ENCODE measurements around the gene ACIN1. TPM values are rescaled to one million over a fixed set of nuclear protein-coding genes. Genes with fewer than 3 reads are reported as not detected.

The ACIN1 gene, protein sequence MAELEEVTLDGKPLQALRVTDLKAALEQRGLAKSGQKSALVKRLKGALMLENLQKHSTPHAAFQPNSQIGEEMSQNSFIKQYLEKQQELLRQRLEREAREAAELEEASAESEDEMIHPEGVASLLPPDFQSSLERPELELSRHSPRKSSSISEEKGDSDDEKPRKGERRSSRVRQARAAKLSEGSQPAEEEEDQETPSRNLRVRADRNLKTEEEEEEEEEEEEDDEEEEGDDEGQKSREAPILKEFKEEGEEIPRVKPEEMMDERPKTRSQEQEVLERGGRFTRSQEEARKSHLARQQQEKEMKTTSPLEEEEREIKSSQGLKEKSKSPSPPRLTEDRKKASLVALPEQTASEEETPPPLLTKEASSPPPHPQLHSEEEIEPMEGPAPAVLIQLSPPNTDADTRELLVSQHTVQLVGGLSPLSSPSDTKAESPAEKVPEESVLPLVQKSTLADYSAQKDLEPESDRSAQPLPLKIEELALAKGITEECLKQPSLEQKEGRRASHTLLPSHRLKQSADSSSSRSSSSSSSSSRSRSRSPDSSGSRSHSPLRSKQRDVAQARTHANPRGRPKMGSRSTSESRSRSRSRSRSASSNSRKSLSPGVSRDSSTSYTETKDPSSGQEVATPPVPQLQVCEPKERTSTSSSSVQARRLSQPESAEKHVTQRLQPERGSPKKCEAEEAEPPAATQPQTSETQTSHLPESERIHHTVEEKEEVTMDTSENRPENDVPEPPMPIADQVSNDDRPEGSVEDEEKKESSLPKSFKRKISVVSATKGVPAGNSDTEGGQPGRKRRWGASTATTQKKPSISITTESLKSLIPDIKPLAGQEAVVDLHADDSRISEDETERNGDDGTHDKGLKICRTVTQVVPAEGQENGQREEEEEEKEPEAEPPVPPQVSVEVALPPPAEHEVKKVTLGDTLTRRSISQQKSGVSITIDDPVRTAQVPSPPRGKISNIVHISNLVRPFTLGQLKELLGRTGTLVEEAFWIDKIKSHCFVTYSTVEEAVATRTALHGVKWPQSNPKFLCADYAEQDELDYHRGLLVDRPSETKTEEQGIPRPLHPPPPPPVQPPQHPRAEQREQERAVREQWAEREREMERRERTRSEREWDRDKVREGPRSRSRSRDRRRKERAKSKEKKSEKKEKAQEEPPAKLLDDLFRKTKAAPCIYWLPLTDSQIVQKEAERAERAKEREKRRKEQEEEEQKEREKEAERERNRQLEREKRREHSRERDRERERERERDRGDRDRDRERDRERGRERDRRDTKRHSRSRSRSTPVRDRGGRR
- polyA plus RNA-seq (ENCODE audit: insufficient read length in 4 of 4): 100 to 1,000 TPM; 214 to 342 (median 239) TPM

DNA sequence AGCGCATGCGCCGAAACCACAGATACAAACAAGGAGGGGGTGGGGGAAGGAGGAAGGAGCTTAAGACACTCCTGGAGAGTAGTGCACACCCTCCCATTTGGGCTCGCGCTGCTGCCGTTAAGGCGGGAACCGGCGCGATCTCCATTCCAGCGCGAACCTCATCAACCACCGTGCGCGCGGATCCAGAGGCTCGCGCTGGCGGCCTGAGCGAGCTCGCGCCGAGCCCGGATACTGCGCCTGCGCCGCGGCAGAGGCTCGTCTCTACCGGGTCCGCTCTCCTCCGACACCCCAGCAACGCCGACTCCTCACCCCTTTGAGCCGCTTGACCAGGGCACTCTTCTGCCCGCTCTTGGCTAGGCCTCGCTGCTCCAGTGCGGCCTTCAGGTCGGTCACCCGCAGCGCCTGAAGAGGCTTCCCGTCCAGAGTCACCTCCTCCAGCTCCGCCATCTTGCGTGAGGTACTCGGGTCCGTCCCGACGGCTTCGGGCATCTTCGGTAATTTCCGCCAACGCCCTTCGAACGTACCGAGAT lies at the start of gene ACIN1:
TSS of gene ACIN1 (minus strand) at position 471 of the 530 bp plus-strand sequence. CDS start at position 447, 24 bp downstream.
- peak; percentile 76 to 89 (median 80) for DNase-seq (ENCODE audit: low read depth in 4 of 4, low spot score in 3 of 4)

DNA sequence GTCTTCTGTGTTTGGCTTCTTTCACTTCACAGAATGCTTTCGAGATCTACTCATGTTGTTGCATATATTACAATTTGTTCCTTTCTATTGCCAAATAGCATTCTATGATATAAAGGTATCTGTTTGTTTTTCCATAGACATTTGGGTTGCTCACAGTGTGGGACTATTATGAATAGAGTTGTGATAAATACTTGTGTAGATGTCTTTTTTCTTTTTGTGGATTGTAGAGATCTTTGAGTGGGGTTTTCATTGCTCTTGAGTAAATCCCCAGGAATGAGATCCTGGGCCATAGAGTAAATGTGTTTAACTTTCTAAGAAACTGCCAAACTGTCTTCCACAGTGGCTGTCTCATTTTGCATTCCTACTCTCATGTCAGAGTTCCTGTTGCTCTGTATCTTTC lies 49.0 kb upstream of the ACIN1 start:
- no peak for DNase-seq (ENCODE audit: low read depth in 4 of 4, low spot score in 3 of 4)

DNA sequence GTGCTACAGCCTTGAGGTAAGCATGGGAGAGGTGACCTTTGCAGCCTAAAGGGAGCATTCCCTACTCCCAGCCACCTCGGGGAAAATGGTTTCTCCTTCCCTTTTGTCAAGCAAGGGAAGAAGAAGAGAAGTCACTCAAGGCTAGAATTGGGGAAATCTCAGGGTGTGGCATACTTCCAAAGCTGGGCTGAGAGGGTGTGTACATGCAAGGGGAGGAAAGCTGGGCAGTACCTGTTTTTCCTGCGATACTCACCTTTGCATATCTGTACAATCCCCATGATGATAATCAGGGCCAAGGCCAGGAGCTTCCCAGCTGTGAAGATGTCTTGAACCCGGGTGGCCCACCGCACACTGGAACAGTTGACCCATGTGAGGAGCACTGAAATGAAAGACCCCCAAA lies 47.9 kb upstream of the ACIN1 start:
- DNase-seq (ENCODE audit: low read depth in 4 of 4, low spot score in 3 of 4): no peak

DNA sequence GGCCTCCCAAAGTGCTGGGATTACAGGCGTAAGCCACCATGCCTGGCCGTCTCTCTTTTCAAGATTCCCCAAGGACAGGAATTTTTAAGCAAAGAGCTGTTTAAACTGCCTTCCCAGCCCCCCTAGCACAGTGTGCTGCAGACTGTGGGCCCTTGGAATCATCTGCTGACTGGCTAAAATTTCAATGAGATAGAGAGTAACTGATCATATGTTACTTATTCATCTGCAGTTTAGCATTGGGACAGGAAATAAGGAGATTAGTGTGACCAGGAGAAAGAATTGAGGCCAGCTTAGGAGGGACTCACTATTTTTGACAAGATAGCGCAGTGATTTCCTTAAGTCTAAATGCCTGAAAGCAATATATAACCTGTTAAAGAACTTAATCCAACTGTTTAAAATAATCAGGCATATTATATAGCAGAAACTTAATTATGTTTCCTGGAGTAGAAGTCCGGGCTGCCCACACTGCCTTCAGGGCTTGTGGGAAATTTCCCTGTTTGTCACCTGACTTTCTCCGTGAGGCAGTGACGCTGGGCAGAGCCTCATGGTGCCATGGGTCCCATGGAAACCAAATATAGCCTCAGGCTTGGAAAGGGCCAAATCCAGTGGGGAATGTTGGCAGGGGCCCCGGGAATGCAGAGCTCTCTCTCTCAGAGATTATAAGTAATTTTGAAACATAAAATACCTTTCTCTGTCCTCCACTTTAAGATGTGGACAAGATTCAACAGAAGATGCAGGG lies 46.9 kb upstream of the ACIN1 start:
- DNase-seq (ENCODE audit: low read depth in 4 of 4, low spot score in 3 of 4): no peak

DNA sequence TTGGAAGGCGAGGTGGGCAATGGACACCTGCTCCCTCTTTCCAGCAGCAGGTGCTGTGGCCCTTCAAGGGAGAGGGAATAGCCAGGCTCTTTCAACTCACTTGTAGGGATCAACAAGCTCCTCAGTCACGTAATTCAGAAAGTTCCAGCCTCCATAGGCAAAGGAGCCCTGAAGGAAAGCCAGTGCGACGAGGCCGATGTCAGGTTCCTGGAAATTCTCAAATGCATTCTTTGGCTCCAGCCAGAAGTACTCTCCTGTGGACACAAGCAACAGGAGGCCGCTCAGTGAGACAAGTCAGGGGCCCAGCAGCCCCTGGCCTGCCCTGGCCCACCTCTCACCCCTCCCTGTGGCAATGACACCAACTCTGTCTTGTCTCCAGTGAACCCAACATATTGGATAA lies 45.4 kb upstream of the ACIN1 start:
- no peak for DNase-seq (ENCODE audit: low read depth in 4 of 4, low spot score in 3 of 4)

DNA sequence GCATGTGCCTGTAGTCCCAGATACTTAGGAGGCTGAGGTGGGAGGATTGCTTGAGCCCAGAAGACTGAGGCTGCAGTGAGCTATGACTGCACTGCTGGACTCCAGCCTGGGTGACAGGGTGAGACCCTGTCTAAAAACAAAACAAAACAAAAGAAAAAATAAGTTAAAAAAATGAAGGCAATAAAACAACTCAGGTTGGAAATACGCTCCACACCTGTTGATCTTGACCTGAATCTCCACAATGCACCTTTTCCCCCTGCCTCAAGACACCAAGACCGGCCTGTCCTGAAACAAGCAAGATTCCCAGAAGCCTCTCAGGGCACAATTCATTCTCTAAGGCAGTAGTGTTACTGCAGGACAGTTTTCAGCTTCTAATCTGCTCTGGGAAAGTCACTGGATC lies 44.9 kb upstream of the ACIN1 start:
- DNase-seq (ENCODE audit: low read depth in 4 of 4, low spot score in 3 of 4): no peak

DNA sequence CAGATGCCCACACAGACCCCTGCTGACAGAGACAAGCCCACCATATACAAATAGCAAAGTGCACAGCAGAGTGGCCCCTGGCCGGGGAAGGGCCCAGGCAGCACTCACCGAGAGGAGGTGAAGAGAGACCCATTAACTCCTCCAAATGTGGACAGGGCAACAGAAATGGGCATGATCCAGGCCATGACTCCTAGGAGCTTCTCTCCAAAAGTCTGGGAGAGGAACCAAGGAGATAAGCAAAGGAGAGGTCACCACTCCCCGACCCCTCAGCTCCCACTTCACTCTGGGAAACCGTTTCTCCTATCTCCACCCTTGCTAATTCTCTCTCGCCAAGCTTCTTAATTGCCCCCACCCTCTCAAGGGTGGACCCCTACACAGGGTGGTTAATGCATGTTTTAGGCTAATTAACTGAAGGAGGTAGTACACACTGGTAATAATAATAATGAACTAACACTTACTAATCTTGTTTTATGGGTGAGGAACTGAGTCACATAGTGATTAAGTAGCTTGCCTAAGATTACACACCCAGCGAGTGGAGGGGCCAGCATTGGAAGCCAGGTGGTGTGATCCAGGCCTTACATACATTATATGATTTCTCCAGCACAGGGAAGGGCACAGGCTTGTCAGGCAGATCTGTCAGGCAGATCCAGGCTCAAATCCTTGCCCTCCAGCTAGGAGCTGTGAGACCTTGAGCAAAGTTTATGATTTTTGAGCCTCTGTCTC lies 43.0 kb upstream of the ACIN1 start:
- DNase-seq (ENCODE audit: low read depth in 4 of 4, low spot score in 3 of 4): no peak

DNA sequence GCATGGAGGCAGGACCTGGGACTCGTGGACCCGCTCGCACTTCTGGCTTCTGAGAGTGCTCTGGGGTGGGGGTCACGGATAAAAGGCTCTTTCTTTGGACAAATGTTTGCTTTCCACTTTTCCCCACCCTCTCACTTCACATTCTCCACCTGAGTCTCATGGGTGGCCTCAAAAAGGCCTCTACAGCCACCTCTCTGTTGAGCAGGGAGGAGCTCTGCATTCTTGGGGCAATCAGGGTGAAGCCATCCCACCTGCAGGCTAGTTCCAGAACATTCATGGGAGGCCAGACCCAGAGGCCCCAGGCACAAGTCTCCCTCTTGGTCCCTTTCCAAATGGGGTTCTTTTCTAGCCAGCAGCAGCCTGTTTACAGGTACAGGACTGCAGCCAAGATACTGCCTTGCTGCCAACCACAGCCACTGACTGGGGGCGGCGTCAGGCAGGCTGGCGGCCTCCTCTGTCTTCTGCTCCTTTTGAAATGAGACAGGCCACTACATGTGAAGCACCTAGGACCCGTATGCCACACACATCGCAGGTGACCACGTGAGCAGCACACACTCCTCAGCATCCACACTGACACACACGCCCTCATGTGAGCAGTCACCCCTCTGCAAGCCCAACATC lies 42.4 kb upstream of the ACIN1 start:
- no peak for DNase-seq (ENCODE audit: low read depth in 4 of 4, low spot score in 3 of 4)

DNA sequence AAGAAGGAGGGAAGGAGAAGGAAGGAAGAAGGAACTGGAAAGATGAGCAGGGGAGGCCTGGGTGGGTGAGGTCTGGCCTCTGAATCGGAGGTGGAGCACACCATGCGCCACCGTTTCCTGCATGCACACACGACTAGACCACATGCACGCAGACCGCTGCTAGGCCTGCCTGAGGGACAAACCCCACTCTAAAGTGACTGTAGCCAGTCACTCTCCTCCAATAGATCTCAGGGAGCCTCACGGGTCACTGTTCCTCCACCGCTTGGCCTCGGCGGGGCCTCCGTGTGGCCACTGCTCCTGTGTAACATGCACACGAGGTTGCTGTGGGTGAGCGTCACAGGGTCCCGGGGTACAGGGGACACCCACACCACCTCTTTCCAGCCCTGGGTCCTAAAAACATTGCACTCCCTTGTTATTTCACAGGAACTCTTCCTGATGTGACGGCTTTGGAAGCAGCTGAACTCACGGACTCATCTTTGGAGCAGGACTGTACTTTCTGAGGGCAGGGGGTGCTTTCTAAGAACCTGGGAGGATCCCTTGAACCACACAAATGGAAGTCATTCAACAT lies 41.7 kb upstream of the ACIN1 start:
- no peak for DNase-seq (ENCODE audit: low read depth in 4 of 4, low spot score in 3 of 4)

DNA sequence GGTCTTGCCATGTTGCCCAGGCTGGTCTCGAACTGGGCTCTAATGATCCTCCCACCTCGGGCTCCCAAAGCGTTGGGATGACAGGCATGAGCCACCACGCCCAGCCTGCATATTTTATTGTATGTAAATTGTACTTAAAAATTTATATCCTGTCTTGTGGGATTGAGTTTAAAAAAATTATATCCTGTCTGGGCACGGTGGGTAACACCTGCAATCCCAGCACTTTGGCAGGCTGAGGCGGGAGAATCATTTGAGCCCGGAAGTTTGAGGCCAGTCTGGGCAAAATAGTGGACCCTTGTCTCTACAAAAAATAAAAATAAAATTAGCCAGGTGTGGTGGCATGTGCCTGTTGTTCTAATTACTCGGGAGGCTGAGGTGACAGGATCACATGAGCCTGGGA lies 38.0 kb upstream of the ACIN1 start:
- DNase-seq (ENCODE audit: low read depth in 4 of 4, low spot score in 3 of 4): no peak

DNA sequence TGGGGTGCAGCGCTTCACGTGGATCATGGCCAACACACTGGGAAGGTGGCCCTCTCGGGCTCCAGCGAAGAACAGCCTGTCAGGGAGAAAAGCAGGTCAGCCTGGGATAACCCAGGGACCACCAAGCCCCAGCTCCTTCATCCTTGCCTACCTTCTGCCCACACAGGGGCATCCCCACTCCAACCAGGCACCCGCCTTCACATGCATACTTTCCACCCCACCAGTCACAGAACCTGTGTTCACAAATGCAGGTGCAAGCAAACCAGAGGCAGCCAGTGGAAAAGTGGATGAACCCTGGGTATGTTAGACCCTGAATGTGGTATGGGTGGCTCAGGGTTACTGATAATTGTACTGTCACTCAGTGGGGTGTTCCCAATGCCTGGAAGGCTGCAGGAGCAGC lies 36.5 kb upstream of the ACIN1 start:
- DNase-seq (ENCODE audit: low read depth in 4 of 4, low spot score in 3 of 4): no peak

DNA sequence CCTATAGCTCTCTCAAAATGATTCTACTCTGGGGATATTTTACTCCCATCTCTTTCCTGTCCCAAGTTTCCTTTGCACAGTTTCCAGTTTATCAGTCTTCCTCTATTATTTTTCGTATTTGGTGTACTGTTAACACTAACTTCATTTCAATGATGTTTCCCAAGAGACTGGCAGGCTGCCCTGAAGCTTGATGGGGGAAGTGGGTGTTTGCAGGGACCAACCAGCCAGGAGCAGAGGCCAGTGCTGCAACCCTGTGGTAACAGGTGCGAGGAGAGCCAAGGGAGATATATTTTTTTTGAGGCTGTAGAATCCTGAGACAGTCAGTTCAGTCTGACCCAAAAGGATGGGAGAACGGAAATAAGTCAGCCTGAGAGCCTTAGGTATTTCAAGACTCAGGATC lies 35.9 kb upstream of the ACIN1 start:
- no peak for DNase-seq (ENCODE audit: low read depth in 4 of 4, low spot score in 3 of 4)

DNA sequence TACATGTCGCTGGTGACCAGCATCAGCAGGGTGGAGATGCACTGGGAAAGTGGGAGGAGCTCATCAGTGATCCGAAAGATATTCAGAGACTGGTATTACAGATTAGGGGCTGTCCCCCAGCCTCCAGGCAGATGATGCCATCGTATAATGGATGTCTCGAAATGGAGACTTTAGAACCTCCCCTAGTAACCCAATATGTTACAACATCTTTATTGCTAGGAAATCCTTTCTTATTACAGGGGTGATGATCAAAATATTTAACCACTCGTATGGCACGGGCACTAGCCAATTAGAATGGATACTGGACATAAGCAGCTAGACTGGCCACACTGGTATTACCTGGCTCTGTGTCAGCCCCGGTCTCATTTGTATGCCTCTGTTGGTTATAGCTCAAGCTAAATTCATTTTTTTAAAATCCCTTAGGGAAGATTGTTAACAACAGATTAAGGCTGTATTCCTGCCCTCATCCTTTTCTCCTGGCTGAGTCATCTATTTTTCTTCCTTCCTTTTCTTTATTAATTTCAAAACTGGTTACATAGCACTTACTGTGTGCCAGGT lies 34.9 kb upstream of the ACIN1 start:
- no peak for DNase-seq (ENCODE audit: low read depth in 4 of 4, low spot score in 3 of 4)

DNA sequence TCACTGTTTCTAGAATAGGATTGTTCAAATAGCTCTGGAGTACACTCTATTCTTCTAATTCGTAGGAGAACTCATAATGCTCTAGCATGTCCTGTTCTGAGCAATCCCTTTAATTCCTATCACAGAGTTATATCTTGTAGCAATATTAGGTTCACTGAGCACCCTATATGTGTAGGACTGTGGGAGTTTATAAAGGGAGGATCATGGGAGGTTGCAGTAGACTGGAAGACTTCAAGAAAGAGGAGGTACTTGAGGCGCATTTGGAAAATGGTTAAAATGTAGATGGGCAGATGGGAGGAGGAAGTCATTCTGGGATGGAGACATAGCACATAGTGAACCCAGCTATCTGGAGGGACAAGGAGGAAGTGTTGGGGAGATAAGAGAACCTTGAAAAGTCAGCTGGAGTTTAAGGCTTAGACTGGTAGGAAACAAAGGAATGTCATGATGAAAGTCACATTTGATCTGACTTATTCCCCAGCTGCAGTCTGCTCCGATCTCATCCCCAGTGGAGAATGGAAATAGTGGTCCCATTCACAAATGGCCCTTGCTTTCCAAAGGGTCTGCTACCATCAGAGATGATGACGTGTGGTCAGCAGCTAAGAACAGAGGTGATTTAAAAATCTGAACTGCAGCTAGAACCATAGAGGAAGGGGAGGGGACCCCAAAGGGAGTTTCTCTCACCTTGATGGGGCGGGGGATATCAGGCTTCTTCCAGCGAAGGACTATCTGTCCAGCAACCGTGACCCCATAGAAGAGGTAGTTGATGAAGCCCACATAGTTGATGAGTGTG lies 34.2 kb upstream of the ACIN1 start:
- no peak for DNase-seq (ENCODE audit: low read depth in 4 of 4, low spot score in 3 of 4)

DNA sequence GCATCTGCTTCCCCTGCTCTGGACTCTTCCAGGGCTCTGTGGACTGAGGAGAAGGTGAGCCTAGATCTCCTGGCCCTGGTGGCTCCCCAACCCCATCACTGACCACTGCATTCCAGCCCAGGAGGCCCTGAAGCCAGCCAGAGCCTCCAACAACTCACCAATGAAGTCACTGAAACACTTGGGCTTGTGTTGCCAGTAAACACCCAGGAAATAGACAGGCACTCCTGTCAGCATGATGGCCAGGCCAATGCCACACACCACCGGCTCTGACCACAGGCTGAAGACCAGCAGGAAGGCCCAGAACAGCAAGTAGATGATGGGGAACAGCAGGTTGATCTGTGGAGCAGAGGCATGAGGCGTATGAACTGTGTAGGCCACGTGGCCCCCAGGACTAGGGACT lies 32.9 kb upstream of the ACIN1 start:
- no peak for DNase-seq (ENCODE audit: low read depth in 4 of 4, low spot score in 3 of 4)

DNA sequence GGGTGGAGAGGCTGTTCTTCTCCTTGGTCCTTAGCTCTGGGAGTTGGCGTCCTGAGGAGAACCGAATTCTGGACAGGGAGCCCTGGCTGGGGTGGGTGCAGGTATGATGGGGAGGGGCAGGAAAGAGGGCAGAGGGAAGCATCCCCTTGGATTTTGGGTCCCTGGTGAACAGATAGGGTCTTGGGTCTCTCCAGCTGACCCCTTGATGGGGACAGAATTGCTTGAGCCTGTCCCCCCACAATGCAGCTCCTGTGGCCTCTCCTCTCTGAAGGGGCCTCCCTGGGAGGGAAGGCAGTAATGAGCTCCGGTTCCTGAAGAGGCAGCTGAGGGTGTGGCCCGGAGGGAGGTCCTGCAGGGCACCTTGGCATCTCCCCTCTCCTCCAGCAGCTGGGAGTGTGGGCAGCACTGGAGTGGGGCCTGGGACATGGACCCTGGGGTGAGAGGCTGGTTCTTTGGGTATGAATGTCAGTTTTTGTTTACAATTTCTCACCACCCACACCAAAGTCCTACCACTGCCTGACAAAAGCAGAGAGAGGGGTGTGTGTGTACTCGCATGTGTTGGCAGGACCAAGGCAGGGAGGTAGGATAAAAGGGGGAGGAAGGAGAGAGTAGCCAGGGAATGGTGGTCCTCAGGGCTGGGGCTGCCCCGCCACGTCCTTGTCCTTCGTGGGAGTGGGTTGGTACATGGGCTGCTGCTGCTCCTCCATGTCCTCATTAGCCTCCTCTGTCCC lies 31.8 kb upstream of the ACIN1 start:
- DNase-seq (ENCODE audit: low read depth in 4 of 4, low spot score in 3 of 4): no peak

Measured in left renal pelvis (tissue), 4 donors.